ENCODE data around the gene MAGEA11. TPM values are rescaled to one million over a fixed set of nuclear protein-coding genes. Genes with fewer than 3 reads are reported as not detected.

The MAGEA11 gene
- total and polyA plus RNA-seq, 9 of the 15 experiments (the other 6 are each of a cell fraction or from before 2014, with no cell fraction given): 0.04 to 0.18 TPM; not detected in 7

GRCh38 chrX:149681182-149681581, 30.7 kb upstream of the MAGEA11 start:
- TF ChIP-seq EP300 (IDR thresholded peaks at IDR 0.05; ENCODE audit: low read length): no peak
- no peak for TF ChIP-seq PRMT5 (CRISPR knock-in tag; IDR thresholded peaks at IDR 0.05)
- no peak for TF ChIP-seq CBFA2T2 (conservative IDR thresholded peaks at IDR 0.05)
- TF ChIP-seq ZBTB8A (IDR thresholded peaks at IDR 0.05; ENCODE audit: partially characterized antibody): no peak
- TF ChIP-seq NONO (IDR thresholded peaks at IDR 0.05; ENCODE audit: low read depth in 2 of 2, low read length in 1 of 2): no peak
- no peak for TF ChIP-seq MYNN (IDR thresholded peaks at IDR 0.05)
- TF ChIP-seq MYNN (CRISPR knock-in tag; IDR thresholded peaks at IDR 0.05): no peak
- no peak for TF ChIP-seq ZNF764 (CRISPR knock-in tag; IDR thresholded peaks at IDR 0.05; ENCODE audit: low read depth)
- no peaks in the 10 kb centered on the region for H4K20me1 ChIP-seq (replicated peaks; ENCODE audit: control insufficient read depth, insufficient read depth, low read length)
- FAIRE-seq: no peak
- intact Hi-C loops (cut with micrococcal nuclease): no loop called here
- no peak overlapping the region for H3K4me2 ChIP-seq (ENCODE audit: insufficient read depth, low read length)
- H3K9ac ChIP-seq (ENCODE audit: insufficient read depth in 1 of 2, low read depth in 2 of 2, low read length in 2 of 2): no peak overlapping the region
- no peaks in the 10 kb centered on the region for H3K9me1 ChIP-seq (ENCODE audit: control insufficient read depth, insufficient read depth, low read length)
- no peaks in the 10 kb centered on the region for H3K9me3 ChIP-seq (replicated peaks; ENCODE audit: control insufficient read depth, insufficient read depth, low read depth, low read length)
- ChIA-PET CTCF (ENCODE audit: low intra/inter-chr PET ratio) (no interaction called here), POLR2A (no interaction called here)
- DNase-seq (ENCODE audit: extremely low read depth in 1 of 4, low spot score in 3 of 4): no peak
- no peaks in the 10 kb centered on the region for H3K36me3 ChIP-seq (ENCODE audit: control insufficient read depth, insufficient read depth, low read length)
- H3K27ac ChIP-seq (ENCODE audit: extremely low read depth, low read depth, low read length): no peak overlapping the region
- in situ Hi-C loops (cut with MboI): no loop called here
- no TSS peak for BruUV-seq (replicated peaks)
- H2AFZ ChIP-seq (ENCODE audit: low read depth, low read length): no peak overlapping the region
- H3K27me3 ChIP-seq (ENCODE audit: control insufficient read depth in 2 of 2, insufficient read depth in 2 of 2, low read length in 2 of 2): peaks cover 0 to 4% of the 10 kb centered on the region in 2 experiments; a peak in 1 of 5 replicates
- H3K79me2 ChIP-seq (ENCODE audit: control insufficient read depth, insufficient read depth, low read length): no peaks in the 10 kb centered on the region
- no peak for ATAC-seq
- H3K4me1 ChIP-seq (replicated peaks in 1 of 2; ENCODE audit: control insufficient read depth in 2 of 2, insufficient read depth in 2 of 2, low read length in 2 of 2): no peaks in the 10 kb centered on the region
- 5% methylated on average over 2 of the region's 2 CpGs for WGBS (ENCODE audit: insufficient coverage, low coverage, missing lambda C conversion rate)
- no peak overlapping the region for H3K4me3 ChIP-seq

- 0% methylated on average over 2 of the region's 3 CpGs for WGBS (ENCODE audit: insufficient coverage, low coverage, missing lambda C conversion rate)
- Histone ChIP-seq H3K36me3 (ENCODE audit: control insufficient read depth, insufficient read depth, low read length) (no peaks in the 10 kb centered on the region), H2AFZ (ENCODE audit: low read depth, low read length) (no peak overlapping the region), H3K4me2 (ENCODE audit: insufficient read depth, low read length) (no peak overlapping the region), H3K9me3 (replicated peaks; ENCODE audit: control insufficient read depth, insufficient read depth, low read depth, low read length) (no peaks in the 10 kb centered on the region), H4K20me1 (replicated peaks; ENCODE audit: control insufficient read depth, insufficient read depth, low read length) (no peaks in the 10 kb centered on the region), H3K27me3 (ENCODE audit: control insufficient read depth in 2 of 2, insufficient read depth in 2 of 2, low read length in 2 of 2) (peaks cover 0 to 4% of the 10 kb centered on the region in 2 experiments; a peak in 1 of 5 replicates), H3K9ac (ENCODE audit: insufficient read depth in 1 of 2, low read depth in 2 of 2, low read length in 2 of 2) (no peak overlapping the region), H3K4me3 (no peak overlapping the region), H3K9me1 (ENCODE audit: control insufficient read depth, insufficient read depth, low read length) (no peaks in the 10 kb centered on the region), H3K27ac (ENCODE audit: extremely low read depth, low read depth, low read length) (no peak overlapping the region), H3K4me1 (replicated peaks in 1 of 2; ENCODE audit: control insufficient read depth in 2 of 2, insufficient read depth in 2 of 2, low read length in 2 of 2) (no peaks in the 10 kb centered on the region), H3K79me2 (ENCODE audit: control insufficient read depth, insufficient read depth, low read length) (no peaks in the 10 kb centered on the region)
- intact Hi-C loops (cut with micrococcal nuclease) (no loop called here), in situ Hi-C loops (cut with MboI) (no loop called here)
- ChIA-PET CTCF (ENCODE audit: low intra/inter-chr PET ratio) (no interaction called here), POLR2A (interaction anchor here (0.7 kb wide), 1 partner anchor 17 kb away, joined by 3 read pairs; no protein-coding TSS in a partner anchor)
- ATAC-seq (no peak), FAIRE-seq (no peak), DNase-seq (ENCODE audit: extremely low read depth in 1 of 4, low spot score in 3 of 4) (no peak)
- no TSS peak for BruUV-seq (replicated peaks)
- TF ChIP-seq FOXP4 (CRISPR knock-in tag; IDR thresholded peaks at IDR 0.05; ENCODE audit: borderline replicate concordance) (no peak), ATF4 (CRISPR knock-in tag; IDR thresholded peaks at IDR 0.05) (no peak), JUN (IDR thresholded peaks at IDR 0.05; ENCODE audit: borderline replicate concordance, low read depth, low read length) (no peak), JUN (CRISPR knock-in tag; IDR thresholded peaks at IDR 0.05; ENCODE audit: borderline replicate concordance) (no peak), ZNF174 (CRISPR knock-in tag; IDR thresholded peaks at IDR 0.05) (no peak), NR2C1 (IDR thresholded peaks at IDR 0.05) (no peak), NR2C1 (tag; IDR thresholded peaks at IDR 0.05) (no peak), TBP (optimal IDR thresholded peaks at IDR 0.05; ENCODE audit: low read depth, low read length) (no peak)
These were observed 29.8 kb upstream of the MAGEA11 start for GRCh38 chrX:149682031-149682430.

Data from K562 (cell line).